Fibroblast of lung (primary cell): ENCODE data around the gene GNAO1. TPM values are rescaled to one million over a fixed set of nuclear protein-coding genes. Genes with fewer than 3 reads are reported as not detected.

Experiments
- DNase-seq, 2 donors: peaks; one replicate each; pipeline versions ENCODE4 v3.0.0 to v3.0.0-alpha.2; 2010; ENCODE audit warnings: low read depth in 2 of 2
- H2AFZ ChIP-seq: 2 replicates; pipeline ENCODE4 v1.5.1; 2012; ENCODE audit warnings: low read length, control low read depth, inconsistent platforms
- H3K27ac ChIP-seq: 2 replicates; pipeline ENCODE4 v1.5.1; 2011; ENCODE audit warnings: low read length, control low read depth; ENCODE audit not compliant: insufficient read depth
- H3K27me3 ChIP-seq: 2 replicates; pipeline ENCODE4 v1.5.1; 2011; ENCODE audit warnings: mild to moderate bottlenecking, low read length; ENCODE audit not compliant: control insufficient read depth, insufficient read depth
- H3K36me3 ChIP-seq: 2 replicates; pipeline ENCODE4 v1.5.1; 2011; ENCODE audit warnings: low read length; ENCODE audit not compliant: control insufficient read depth, insufficient read depth
- H3K4me1 ChIP-seq: 2 replicates; pipeline ENCODE4 v1.5.1; 2011; ENCODE audit warnings: low read length; ENCODE audit not compliant: control insufficient read depth, insufficient read depth; ENCODE audit errors: extremely low read depth
- H3K4me2 ChIP-seq: 2 replicates; pipeline ENCODE4 v1.5.1; 2011; ENCODE audit warnings: low read length, control low read depth; ENCODE audit not compliant: insufficient read depth; ENCODE audit errors: extremely low read depth
- H3K4me3 ChIP-seq, 4 experiments: fragments of 200-600 bp in 1 of 4; sonication (generic) in 1 of 4; replicated peaks in 1 of 4; 2 replicates each; pipeline ENCODE4 v1.5.1; 2011 to 2016; ENCODE audit warnings: low read length in 4 of 4, low read depth in 3 of 4, mild to moderate bottlenecking in 3 of 4, control low read depth in 2 of 4, inconsistent platforms in 1 of 4, mixed read lengths in 1 of 4; ENCODE audit not compliant: insufficient read depth in 1 of 4; ENCODE audit errors: control extremely low read depth in 1 of 4
- H3K79me2 ChIP-seq: 2 replicates; pipeline ENCODE4 v1.5.1; 2012; ENCODE audit warnings: mild to moderate bottlenecking, low read length, inconsistent platforms; ENCODE audit not compliant: control insufficient read depth, insufficient read depth
- H3K9ac ChIP-seq: 2 replicates; pipeline ENCODE4 v1.5.1; 2011; ENCODE audit warnings: mild to moderate bottlenecking, low read length, control low read depth; ENCODE audit not compliant: insufficient read depth
- H3K9me3 ChIP-seq: 2 replicates; pipeline ENCODE4 v1.5.1; 2012; ENCODE audit warnings: low read depth, low read length; ENCODE audit not compliant: control insufficient read depth, insufficient read depth
- H4K20me1 ChIP-seq: 2 replicates; pipeline ENCODE4 v1.5.1; 2011; ENCODE audit warnings: low read length; ENCODE audit not compliant: control insufficient read depth, insufficient read depth; ENCODE audit errors: extremely low read depth
- CTCF ChIP-seq, 2 donors: IDR thresholded peaks in 1 of 2; conservative IDR thresholded peaks in 1 of 2; 1 replicate in 1 of 2; 2 replicates in 1 of 2; pipeline ENCODE4 v1.5.1; 2011 to 2012; ENCODE audit warnings: low read length in 2 of 2, control low read depth in 1 of 2, inconsistent platforms in 1 of 2, low read depth in 1 of 2, mild to moderate bottlenecking in 1 of 2
- EZH2 ChIP-seq: IDR thresholded peaks from 2 replicates; pipeline ENCODE4 v1.5.1; 2012; ENCODE audit warnings: low read length, control low read depth, mild to moderate bottlenecking; ENCODE audit errors: missing control alignments
- polyA plus RNA-seq, 2 donors: library from polyadenylated mRNA; depleted of rRNA in 1 of 2; stranded (reverse) in 1 of 2; unstranded in 1 of 2; fragments of >200 nt; gene quantifications; 2 replicates each; pipeline ENCODE4 v1.2.1, GENCODE V29; 2011 to 2012; ENCODE audit warnings: missing spikeins in 1 of 2
- total RNA-seq: library from RNA; depleted of rRNA; stranded (reverse); fragments of >200 nt; gene quantifications from 2 replicates; pipeline ENCODE4 v1.2.1, GENCODE V29; 2014

Gene GNAO1
- total and polyA plus RNA-seq, 2 donors (not counting 1 experiment from before 2014, with no cell fraction given): 0.14 to 0.17 TPM

- no peaks in the 10 kb centered on the region for H3K27me3 ChIP-seq
- H3K4me2 ChIP-seq: no peak overlapping the region
- H3K9me3 ChIP-seq: no peaks in the 10 kb centered on the region
- H3K27ac ChIP-seq: no peak overlapping the region
- no peak overlapping the region for H2AFZ ChIP-seq
- DNase-seq: no peak
- H3K79me2 ChIP-seq: no peaks in the 10 kb centered on the region
- TF ChIP-seq EZH2: no peak
- no peak for TF ChIP-seq CTCF (conservative IDR thresholded peaks at IDR 0.05 in 1 of 2, IDR thresholded peaks at IDR 0.05 in 1 of 2; ENCODE audit: low read depth in 1 of 2, low read length in 2 of 2)
- no peaks in the 10 kb centered on the region for H4K20me1 ChIP-seq
- H3K36me3 ChIP-seq: peaks cover 19% of the 10 kb centered on the region
- no peak overlapping the region for H3K4me3 ChIP-seq
- H3K9ac ChIP-seq: no peak overlapping the region
- H3K4me1 ChIP-seq: no peaks in the 10 kb centered on the region
These were observed 172.7 kb downstream of the GNAO1 start for GRCh38 chr16:56363781-56364565.

- Histone ChIP-seq H3K4me1 (no peaks in the 10 kb centered on the region), H3K9ac (no peak overlapping the region), H3K9me3 (no peaks in the 10 kb centered on the region), H3K4me3 (no peak overlapping the region), H2AFZ (no peak overlapping the region), H3K27ac (no peak overlapping the region), H3K27me3 (no peaks in the 10 kb centered on the region), H3K36me3 (peaks cover 19% of the 10 kb centered on the region), H4K20me1 (no peaks in the 10 kb centered on the region), H3K79me2 (no peaks in the 10 kb centered on the region), H3K4me2 (no peak overlapping the region)
- TF ChIP-seq EZH2: no peak
- TF ChIP-seq CTCF (conservative IDR thresholded peaks at IDR 0.05 in 1 of 2, IDR thresholded peaks at IDR 0.05 in 1 of 2; ENCODE audit: low read depth in 1 of 2, low read length in 2 of 2): no peak
- no peak for DNase-seq
These were observed 173.6 kb downstream of the GNAO1 start for GRCh38 chr16:56364865-56365264.

GRCh38 chr16:56365552-56365951 lies 174.3 kb downstream of the GNAO1 start:
- no peaks in the 10 kb centered on the region for H3K79me2 ChIP-seq
- no peak for DNase-seq

More at GRCh38 chr16:56365552-56365951, 174.3 kb downstream of the GNAO1 start:
- TF ChIP-seq CTCF (conservative IDR thresholded peaks at IDR 0.05 in 1 of 2, IDR thresholded peaks at IDR 0.05 in 1 of 2; ENCODE audit: low read depth in 1 of 2, low read length in 2 of 2): no peak
- TF ChIP-seq EZH2: no peak
- no peaks in the 10 kb centered on the region for H4K20me1 ChIP-seq
- no peaks in the 10 kb centered on the region for H3K27me3 ChIP-seq
- H3K4me3 ChIP-seq: no peak overlapping the region
- H3K27ac ChIP-seq: no peak overlapping the region
- H3K9ac ChIP-seq: no peak overlapping the region
- peaks cover 18% of the 10 kb centered on the region for H3K36me3 ChIP-seq
- H3K9me3 ChIP-seq: no peaks in the 10 kb centered on the region
- no peak overlapping the region for H2AFZ ChIP-seq
- no peak overlapping the region for H3K4me2 ChIP-seq
- peaks cover 5% of the 10 kb centered on the region for H3K4me1 ChIP-seq
